DND-41 (cell line): Measurements from ENCODE around the gene CD27.
A peak's percentile ranks its signal among the peaks of the same experiment; 100 is the strongest.

ENCODE experiments used
- ATAC-seq: fragments of 200-7000 bp; cut with Tn5 transposase; 3 replicates; pipeline ENCODE4 v1.9.1; 2021; ENCODE audit warnings: low read depth; ENCODE audit not compliant: insufficient read depth
- DNase-seq: peaks from one replicate; pipeline ENCODE4 v3.0.0-alpha.2; 2020
- H2AFZ ChIP-seq: 2 replicates; pipeline ENCODE4 v1.6.0; 2012; ENCODE audit warnings: low read depth, low read length
- H3K27ac ChIP-seq: 2 replicates; pipeline ENCODE4 v1.5.1; 2012; ENCODE audit warnings: low read length, inconsistent platforms
- H3K27me3 ChIP-seq: fragments of 200-600 bp; sonication (generic); 2 replicates; pipeline ENCODE4 v1.6.0; 2012; ENCODE audit warnings: low read length, mild to moderate bottlenecking, inconsistent platforms; ENCODE audit not compliant: insufficient read depth, poor library complexity
- H3K36me3 ChIP-seq: 2 replicates; pipeline ENCODE4 v1.5.1; 2012; ENCODE audit warnings: low read length, inconsistent platforms; ENCODE audit not compliant: insufficient read depth
- H3K4me1 ChIP-seq: 2 replicates; pipeline ENCODE4 v1.5.1; 2012; ENCODE audit warnings: mild to moderate bottlenecking, low read length; ENCODE audit not compliant: insufficient read depth
- H3K4me2 ChIP-seq: 2 replicates; pipeline ENCODE4 v1.6.0; 2012; ENCODE audit warnings: mild to moderate bottlenecking, moderate library complexity, low read length, inconsistent platforms; ENCODE audit not compliant: insufficient read depth
- H3K4me3 ChIP-seq, 2 experiments: fragments of 200-600 bp in 1 of 2; shearing (Covaris generic) in 1 of 2; 2 replicates each; pipeline ENCODE4 v1.5.1; 2012 to 2016; ENCODE audit warnings: inconsistent platforms in 2 of 2, low read length in 2 of 2, mild to moderate bottlenecking in 2 of 2, low read depth in 1 of 2, moderate library complexity in 1 of 2
- H3K79me2 ChIP-seq: 2 replicates; pipeline ENCODE4 v1.6.0; 2012; ENCODE audit warnings: low read length, inconsistent platforms; ENCODE audit not compliant: insufficient read depth
- H3K9ac ChIP-seq: 2 replicates; pipeline ENCODE4 v1.6.0; 2012; ENCODE audit warnings: low read depth, mild to moderate bottlenecking, inconsistent platforms, low read length, moderate library complexity
- H3K9me3 ChIP-seq: 2 replicates; pipeline ENCODE4 v1.5.1; 2012; ENCODE audit warnings: low read length, moderate library complexity, mild to moderate bottlenecking, inconsistent platforms; ENCODE audit not compliant: insufficient read depth, severe bottlenecking
- H4K20me1 ChIP-seq: 2 replicates; pipeline ENCODE4 v1.6.0; 2012; ENCODE audit warnings: low read length; ENCODE audit not compliant: insufficient read depth
- CTCF ChIP-seq: IDR thresholded peaks from 2 replicates; pipeline ENCODE4 v1.5.1; 2012; ENCODE audit warnings: borderline replicate concordance, low read length, moderate library complexity, mild to moderate bottlenecking; ENCODE audit not compliant: poor library complexity, severe bottlenecking; ENCODE audit errors: extremely low read depth
- EZH2 ChIP-seq: IDR thresholded peaks from 3 replicates; pipeline ENCODE4 v1.6.1; 2012; ENCODE audit warnings: borderline replicate concordance, low read depth, mild to moderate bottlenecking, moderate library complexity, low read length, inconsistent platforms; ENCODE audit not compliant: severe bottlenecking

The CD27 gene

DNA sequence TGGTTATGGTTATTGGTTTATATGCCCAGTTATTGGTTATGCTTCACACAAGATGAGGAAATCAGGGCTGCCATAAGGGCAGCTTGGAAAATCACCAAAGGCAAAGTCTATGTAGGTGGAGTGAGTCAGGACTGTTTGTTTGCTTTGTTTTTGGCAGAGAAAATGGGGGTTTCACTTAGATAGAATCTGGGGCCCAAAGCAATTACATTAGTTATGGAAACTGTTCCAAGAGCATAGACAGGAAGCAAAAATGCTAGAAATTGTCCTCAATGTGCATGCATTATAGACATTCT, 23.5 kb downstream of the CD27 start:
- TF ChIP-seq CTCF (no peak), EZH2 (no peak)
- peaks cover 50% of the 10 kb centered on the region for H3K79me2 ChIP-seq
- H3K27ac ChIP-seq = no peak overlapping the region
- H3K4me2 ChIP-seq = peak overlapping the region; percentile 70; the same call in 1 of the 2 replicates
- H2AFZ ChIP-seq = no peak overlapping the region
- H4K20me1 ChIP-seq = no peaks in the 10 kb centered on the region; the same call in 1 of the 2 replicates
- H3K36me3 ChIP-seq = peaks cover 37% of the 10 kb centered on the region
- no peaks in the 10 kb centered on the region for H3K27me3 ChIP-seq
- H3K4me3 ChIP-seq = 0 out of 4 replicates have a peak overlapping the region, but pooled peaks of 1 of the 2 experiments have one; percentile 86
- DNase-seq = no peak
- H3K4me1 ChIP-seq = peaks cover 52% of the 10 kb centered on the region
- no peak for ATAC-seq
- H3K9me3 ChIP-seq = no peaks in the 10 kb centered on the region
- no peak overlapping the region for H3K9ac ChIP-seq

DNA sequence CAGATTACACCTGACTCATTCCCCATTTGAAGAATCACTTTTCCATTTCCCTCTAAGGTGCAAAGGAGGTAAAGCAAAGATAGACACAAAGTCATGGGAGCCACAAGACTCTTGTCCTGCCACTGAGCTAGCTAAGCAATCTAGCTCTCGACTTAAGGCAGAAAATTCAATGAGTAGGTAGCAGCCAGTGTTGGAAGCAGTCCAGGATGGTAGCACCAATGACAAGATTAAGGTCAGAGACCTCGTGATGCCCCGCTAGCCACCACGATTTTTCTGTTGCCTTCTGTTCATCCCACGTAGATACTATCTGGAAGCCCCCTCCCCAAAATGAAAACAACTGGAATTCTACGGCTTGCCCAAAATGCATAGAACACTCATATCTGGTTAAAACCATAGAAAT, 24.3 kb downstream of the CD27 start:
- Histone ChIP-seq H3K9ac (peak overlapping the region; percentile 79), H3K36me3 (peaks cover 28% of the 10 kb centered on the region), H2AFZ (no peak overlapping the region), H4K20me1 (no peaks in the 10 kb centered on the region; the same call in 1 of the 2 replicates), H3K4me1 (peaks cover 43% of the 10 kb centered on the region), H3K27ac (peak overlapping the region; percentile 26), H3K79me2 (peaks cover 46% of the 10 kb centered on the region), H3K9me3 (no peaks in the 10 kb centered on the region), H3K4me3 (peak overlapping the region in 1 of 2 experiments; percentile 86; a peak in 3 of 4 replicates), H3K27me3 (no peaks in the 10 kb centered on the region), H3K4me2 (peak overlapping the region; percentile 70)
- ATAC-seq = no peak
- TF ChIP-seq CTCF (no peak), EZH2 (no peak)
- DNase-seq = no peak

- peak overlapping the region; percentile 61 to 86 for H3K4me3 ChIP-seq
- no peak for TF ChIP-seq EZH2
- TF ChIP-seq CTCF = no peak
- H3K4me2 ChIP-seq = peak overlapping the region; percentile 70
- H3K27ac ChIP-seq = peak overlapping the region; percentile 94
- H2AFZ ChIP-seq = peak overlapping the region; percentile 92
- H3K4me1 ChIP-seq = peaks cover 36% of the 10 kb centered on the region
- H3K36me3 ChIP-seq = peaks cover 21% of the 10 kb centered on the region
- H3K9me3 ChIP-seq = no peaks in the 10 kb centered on the region
- H3K9ac ChIP-seq = peak overlapping the region; percentile 79
- ATAC-seq (no peak), DNase-seq (no peak)
- H3K79me2 ChIP-seq = peaks cover 40% of the 10 kb centered on the region
- H4K20me1 ChIP-seq = no peaks in the 10 kb centered on the region; the same call in 1 of the 2 replicates
- H3K27me3 ChIP-seq = no peaks in the 10 kb centered on the region
Observed at GRCh38 chr12:6469609-6470374, 25.0 kb downstream of the CD27 start.
